ENCODE measurements around the gene ATL2.
"Not testable (repeated sequence)": the region's sequence is repeated elsewhere in the genome, so short reads cannot be mapped to it uniquely, and the experiment has no call there.

GRCh38 chr2:38383741-38384140 is 6.7 kb upstream of the ATL2 start:
- not testable (repeated sequence) for TF ChIP-seq CTCF (conservative IDR thresholded peaks at IDR 0.05; ENCODE audit: low read depth, low read length); EZH2 (IDR thresholded peaks at IDR 0.05; ENCODE audit: borderline replicate concordance, low read depth, low read length, poor library complexity, severe bottlenecking)

All from A673 (cell line).